Activated T-helper 1 cell treated with anti-CD3 and anti-CD28 coated beads, Interleukin-12 subunit alpha, Interleukin-12 subunit beta, Interleukin-2, Interleukin-4 antibody, amounts not matched to agents 30 ng/mL and 10 ng/mL and 1 ng/mL, durations not matched to agents 14 hours and 24 hours and 36 hours (primary cell): ENCODE measurements around the gene IST1. TPM values are rescaled to one million over a fixed set of nuclear protein-coding genes. Genes with fewer than 3 reads are reported as not detected.

Source experiments
- DNase-seq: peaks from one replicate; pipeline ENCODE4 v3.0.0; 2021; ENCODE audit warnings: low spot score
- H3K27ac Mint-ChIP-seq: one replicate; pipeline ENCODE4 v1.8.0; 2021; ENCODE audit warnings: mild to moderate bottlenecking, mixed read lengths
- H3K27me3 Mint-ChIP-seq: one replicate; pipeline ENCODE4 v1.8.0; 2022; ENCODE audit warnings: mild to moderate bottlenecking, moderate library complexity, mixed read lengths; ENCODE audit not compliant: insufficient read depth
- H3K36me3 Mint-ChIP-seq: one replicate; pipeline ENCODE4 v1.8.0; 2021; ENCODE audit warnings: low read depth, mixed read lengths
- H3K4me1 Mint-ChIP-seq: one replicate; pipeline ENCODE4 v1.8.0; 2021; ENCODE audit warnings: low read depth, mixed read lengths
- H3K4me3 Mint-ChIP-seq: one replicate; pipeline ENCODE4 v1.8.0; 2021; ENCODE audit warnings: mild to moderate bottlenecking, moderate library complexity, mixed read lengths
- H3K9me3 Mint-ChIP-seq: one replicate; pipeline ENCODE4 v1.8.0; 2021; ENCODE audit warnings: mixed read lengths
- intact Hi-C: fragments of 100-400 bp; cut with micrococcal nuclease; formaldehyde crosslinking; loops from one replicate; pipeline ENCODE4 v1.15.1; 2024
- total RNA-seq: library from RNA; stranded (reverse); gene quantifications from 2 replicates; pipeline ENCODE4 v1.2.3, GENCODE V29; 2022

IST1 gene
- total RNA-seq, 1 donor from 2014 or later, result 169 TPM

DNA sequence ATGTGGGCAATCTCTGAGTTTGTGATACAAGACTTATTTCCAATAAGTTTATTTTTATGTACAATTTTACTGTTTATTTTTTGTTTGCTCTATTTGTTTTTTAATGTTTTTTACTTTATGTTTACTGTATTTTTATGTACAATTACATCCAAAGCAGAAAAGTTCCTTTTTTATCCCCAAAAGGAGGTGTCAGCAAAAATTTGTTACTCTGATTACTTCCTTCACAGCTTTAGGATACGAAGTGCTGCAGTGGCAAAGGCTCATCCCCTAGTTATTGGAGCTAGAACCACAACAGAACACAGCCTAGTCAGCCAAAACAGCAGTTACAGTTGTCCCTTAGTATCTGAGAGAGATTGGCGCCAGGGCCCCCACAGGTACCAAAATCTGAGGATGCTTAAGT, 35.7 kb downstream of the IST1 start:
- Mint-ChIP-seq H3K9me3 (no peaks in the 10 kb centered on the region), H3K4me1 (no peaks in the 10 kb centered on the region), H3K27ac (no peak overlapping the region), H3K4me3 (no peak overlapping the region), H3K27me3 (no peaks in the 10 kb centered on the region), H3K36me3 (peaks cover 33% of the 10 kb centered on the region)
- intact Hi-C loops, result no loop called here
- no peak for DNase-seq

DNA sequence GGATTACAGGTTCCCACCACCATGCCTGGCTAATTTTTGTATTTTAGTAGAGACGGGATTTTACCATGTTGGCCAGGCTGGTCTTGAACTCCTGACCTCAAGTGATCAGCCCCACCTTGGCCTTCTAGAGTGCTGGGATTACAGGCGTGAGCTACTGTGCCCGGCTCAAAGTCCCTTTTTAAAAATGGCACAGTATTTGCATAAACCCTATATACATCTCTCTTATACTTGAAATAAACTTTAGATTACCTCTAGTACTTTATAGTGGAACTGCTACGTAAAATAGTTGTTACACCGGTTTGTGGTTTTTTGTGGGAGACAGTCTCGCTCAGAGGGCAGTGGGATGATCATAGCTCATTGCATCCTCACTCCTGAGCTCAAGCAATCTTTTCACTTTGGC, 36.3 kb downstream of the IST1 start:
- no peak for DNase-seq
- Mint-ChIP-seq H3K36me3 (peaks cover 31% of the 10 kb centered on the region), H3K4me3 (no peak overlapping the region), H3K27me3 (no peaks in the 10 kb centered on the region), H3K4me1 (no peaks in the 10 kb centered on the region), H3K9me3 (no peaks in the 10 kb centered on the region), H3K27ac (peak overlapping the region; percentile 18)
- intact Hi-C loops, result no loop called here

DNA sequence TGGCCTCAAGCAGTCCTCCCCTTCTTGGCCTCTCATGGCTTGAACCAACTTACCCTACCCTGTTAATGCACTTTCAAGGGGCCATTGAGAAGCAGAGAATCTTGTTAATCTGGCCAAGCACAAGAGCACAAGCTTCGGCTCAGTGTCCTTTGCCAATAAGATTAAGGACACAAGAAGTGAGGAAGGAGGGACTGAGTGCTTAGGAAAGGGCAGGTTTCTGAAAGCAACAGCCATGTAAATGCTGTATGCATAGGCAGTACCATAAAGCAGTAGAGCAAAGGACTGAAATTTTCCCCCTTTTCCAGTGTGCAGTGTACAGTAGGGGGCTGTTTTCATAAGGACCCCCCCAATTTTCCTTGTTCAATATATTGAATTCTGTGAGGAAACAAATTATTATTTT, 37.7 kb downstream of the IST1 start:
- no peak overlapping the region for H3K27ac Mint-ChIP-seq
- intact Hi-C loops, result no loop called here

DNA sequence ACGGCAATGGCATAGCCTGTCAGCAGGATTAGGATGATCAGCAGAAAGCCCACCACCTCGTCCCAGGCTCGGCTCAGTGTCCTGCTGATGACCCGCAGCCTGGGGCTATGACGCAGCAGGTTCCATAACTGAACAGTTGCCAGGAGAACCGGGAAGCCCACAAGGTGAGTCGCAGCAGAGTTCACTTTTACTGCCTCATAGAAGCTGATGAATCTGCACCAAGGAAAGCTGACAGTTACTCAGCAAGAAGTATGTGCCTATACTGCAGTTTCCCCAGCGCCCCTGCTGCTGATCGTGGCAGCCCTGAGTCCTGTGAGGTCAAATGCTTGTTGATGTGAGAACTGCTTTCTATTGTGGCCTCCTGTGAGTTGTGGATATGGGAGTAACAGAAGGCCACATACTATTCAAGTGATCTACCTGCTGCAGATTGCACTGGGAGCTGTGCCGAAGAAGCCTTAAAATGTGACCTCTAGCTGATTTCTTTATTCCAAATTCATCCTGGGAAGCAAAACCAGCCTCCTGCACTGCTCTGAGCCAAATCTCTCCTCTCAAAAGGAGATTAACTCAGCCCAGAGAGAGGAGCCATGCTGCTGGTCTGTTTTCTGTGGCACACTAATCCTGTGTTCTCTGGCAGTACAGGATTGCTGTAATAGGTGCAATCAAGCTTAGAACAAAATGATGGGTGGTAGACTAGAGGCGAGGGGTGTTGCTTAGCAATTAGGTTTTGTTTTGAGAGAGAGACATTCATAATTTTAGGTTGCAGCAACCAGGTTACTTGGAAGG, 38.8 kb downstream of the IST1 start:
- Mint-ChIP-seq H3K27ac (no peak overlapping the region), H3K27me3 (no peaks in the 10 kb centered on the region), H3K4me3 (no peak overlapping the region), H3K36me3 (peaks cover 15% of the 10 kb centered on the region), H3K9me3 (no peaks in the 10 kb centered on the region), H3K4me1 (no peaks in the 10 kb centered on the region)
- intact Hi-C loops, result no loop called here
- no peak for DNase-seq

More for the DNA sequence above, 37.7 kb downstream of the IST1 start:
- H3K27me3 Mint-ChIP-seq, result no peaks in the 10 kb centered on the region
- no peaks in the 10 kb centered on the region for H3K4me1 Mint-ChIP-seq
- no peaks in the 10 kb centered on the region for H3K9me3 Mint-ChIP-seq
- no peak overlapping the region for H3K4me3 Mint-ChIP-seq
- peaks cover 19% of the 10 kb centered on the region for H3K36me3 Mint-ChIP-seq
- DNase-seq, result no peak

DNA sequence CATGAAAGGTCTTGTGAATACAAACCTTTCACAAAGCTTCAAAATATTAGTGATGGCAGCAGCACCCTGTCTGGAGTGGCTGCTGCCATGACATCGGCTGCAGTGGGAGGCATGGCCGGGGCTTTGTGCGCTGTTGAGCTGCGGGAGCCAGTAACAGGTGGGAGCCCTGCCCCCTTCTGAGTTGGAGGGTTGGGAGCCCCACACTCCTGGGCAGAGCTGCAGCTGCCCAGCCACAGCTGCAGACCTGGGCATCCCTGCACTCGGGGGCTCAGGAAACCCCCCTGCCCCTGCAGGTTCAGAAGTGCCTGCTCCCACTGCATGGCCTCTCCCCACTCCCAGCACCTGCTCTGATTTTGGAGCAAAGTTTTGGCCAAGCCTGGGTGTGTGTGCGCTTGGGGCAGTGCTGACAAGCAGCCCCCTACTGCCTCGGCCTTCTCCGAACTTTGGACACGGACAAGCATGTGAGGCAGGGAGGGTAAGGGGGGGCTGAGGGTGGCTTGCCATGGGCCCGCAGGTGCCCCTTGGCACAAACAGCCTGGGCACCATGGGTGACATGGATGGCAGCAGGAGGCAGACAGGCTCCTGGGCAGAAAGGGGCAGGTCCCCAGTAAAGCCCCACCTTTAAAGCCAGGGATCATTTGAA, 42.7 kb downstream of the IST1 start:
- no peak overlapping the region for H3K27ac Mint-ChIP-seq
- intact Hi-C loops, result no loop called here
- H3K4me3 Mint-ChIP-seq, result no peak overlapping the region
- no peak for DNase-seq
- peaks cover 7% of the 10 kb centered on the region for H3K27me3 Mint-ChIP-seq
- H3K4me1 Mint-ChIP-seq, result no peaks in the 10 kb centered on the region
- H3K36me3 Mint-ChIP-seq, result peaks cover 5% of the 10 kb centered on the region
- H3K9me3 Mint-ChIP-seq, result no peaks in the 10 kb centered on the region

DNA sequence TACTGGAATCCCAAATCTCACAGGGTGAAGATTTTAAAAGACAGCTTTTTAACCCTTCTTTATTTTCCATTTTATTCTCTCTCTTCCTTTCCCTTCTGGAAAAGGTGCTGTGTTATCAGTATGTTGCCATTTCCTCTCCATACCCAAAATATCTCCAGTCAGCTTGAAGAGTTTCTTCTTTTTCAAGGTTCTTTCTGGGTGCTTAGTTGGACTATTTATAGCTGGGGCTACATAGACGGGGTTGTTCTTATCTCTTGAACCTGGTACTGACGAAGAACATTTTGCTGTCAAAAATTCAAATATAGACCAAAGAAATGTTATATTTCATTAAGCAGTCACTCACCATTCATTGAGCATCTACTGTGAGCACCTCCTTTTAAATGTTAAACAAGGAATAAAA, 48.6 kb downstream of the IST1 start:
- intact Hi-C loops, result no loop called here
- no peaks in the 10 kb centered on the region for H3K36me3 Mint-ChIP-seq
- H3K27ac Mint-ChIP-seq, result no peak overlapping the region
- H3K4me3 Mint-ChIP-seq, result no peak overlapping the region
- H3K4me1 Mint-ChIP-seq, result no peaks in the 10 kb centered on the region
- peaks cover 20% of the 10 kb centered on the region for H3K27me3 Mint-ChIP-seq
- DNase-seq, result no peak
- H3K9me3 Mint-ChIP-seq, result no peaks in the 10 kb centered on the region

DNA sequence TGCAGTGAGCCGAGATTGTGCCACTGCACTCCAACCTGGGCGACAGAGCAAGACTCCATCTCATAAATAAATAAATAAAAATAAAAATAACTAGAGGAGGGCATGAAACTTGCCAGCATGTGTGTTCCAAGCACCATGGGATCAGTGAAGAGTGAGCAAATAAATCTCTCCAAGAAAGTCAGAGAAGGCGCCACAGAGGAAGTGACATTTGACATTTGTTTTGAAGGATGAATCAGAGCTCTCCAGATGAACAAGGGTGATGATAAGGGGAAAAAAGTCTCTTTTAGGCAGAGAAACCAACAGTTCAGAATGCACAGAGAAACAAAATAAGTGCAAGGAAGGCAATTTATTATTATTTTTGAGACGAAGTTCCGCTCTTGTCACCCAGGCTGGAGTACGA, 50.3 kb downstream of the IST1 start:
- DNase-seq, result no peak
- intact Hi-C loops, result no loop called here
- H3K4me1 Mint-ChIP-seq, result no peaks in the 10 kb centered on the region

DNA sequence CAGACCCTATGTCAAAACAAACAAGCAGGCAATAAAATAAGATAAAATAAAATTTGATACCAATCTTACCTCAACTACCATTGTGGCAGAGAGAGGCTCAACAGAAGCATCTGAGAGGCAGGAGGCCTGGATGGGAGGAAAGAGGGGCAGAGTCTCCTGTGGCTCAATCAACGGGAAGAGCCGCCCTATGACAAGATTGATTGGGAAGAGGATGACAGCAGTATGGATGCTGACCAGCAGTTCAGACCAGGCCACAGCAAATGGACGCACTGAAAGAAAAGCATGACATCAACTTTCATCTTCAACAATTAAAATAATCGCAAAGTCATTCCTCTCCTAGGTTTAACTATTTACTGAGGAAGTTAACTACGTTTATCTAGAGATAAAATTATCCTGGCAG, 57.5 kb downstream of the IST1 start:
- no peak overlapping the region for H3K4me3 Mint-ChIP-seq
- no peak for DNase-seq
- H3K9me3 Mint-ChIP-seq, result no peaks in the 10 kb centered on the region
- intact Hi-C loops, result no loop called here
- peaks cover 7% of the 10 kb centered on the region for H3K27me3 Mint-ChIP-seq
- H3K36me3 Mint-ChIP-seq, result no peaks in the 10 kb centered on the region
- H3K4me1 Mint-ChIP-seq, result peaks cover 36% of the 10 kb centered on the region
- no peak overlapping the region for H3K27ac Mint-ChIP-seq

More for the DNA sequence above, 50.3 kb downstream of the IST1 start:
- Mint-ChIP-seq H3K36me3 (no peaks in the 10 kb centered on the region), H3K4me3 (no peak overlapping the region), H3K27ac (no peak overlapping the region), H3K27me3 (peaks cover 19% of the 10 kb centered on the region), H3K9me3 (no peaks in the 10 kb centered on the region)

DNA sequence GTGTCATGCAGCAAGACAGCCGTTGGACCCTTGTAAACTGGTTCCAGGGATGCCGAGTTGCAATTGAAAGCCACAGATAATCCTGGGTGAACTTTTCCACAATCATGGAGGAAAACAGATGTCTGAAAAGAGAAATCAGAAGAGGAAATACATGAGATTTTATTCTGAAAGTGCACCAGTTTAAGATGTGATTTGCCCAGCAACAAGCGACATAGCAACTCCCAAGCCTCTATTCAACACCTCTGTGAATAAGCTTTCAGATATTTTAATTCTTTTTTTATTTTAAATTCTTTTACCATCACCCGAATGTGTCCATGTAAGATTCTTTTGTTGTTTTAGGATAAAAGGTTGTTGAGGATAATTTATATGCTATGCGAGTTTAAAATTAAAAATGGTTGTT, 58.8 kb downstream of the IST1 start:
- peaks cover 6% of the 10 kb centered on the region for H3K27me3 Mint-ChIP-seq
- intact Hi-C loops, result no loop called here
- H3K4me3 Mint-ChIP-seq, result no peak overlapping the region
- DNase-seq, result no peak
- peaks cover 36% of the 10 kb centered on the region for H3K4me1 Mint-ChIP-seq
- no peaks in the 10 kb centered on the region for H3K9me3 Mint-ChIP-seq
- H3K36me3 Mint-ChIP-seq, result no peaks in the 10 kb centered on the region
- H3K27ac Mint-ChIP-seq, result no peak overlapping the region

DNA sequence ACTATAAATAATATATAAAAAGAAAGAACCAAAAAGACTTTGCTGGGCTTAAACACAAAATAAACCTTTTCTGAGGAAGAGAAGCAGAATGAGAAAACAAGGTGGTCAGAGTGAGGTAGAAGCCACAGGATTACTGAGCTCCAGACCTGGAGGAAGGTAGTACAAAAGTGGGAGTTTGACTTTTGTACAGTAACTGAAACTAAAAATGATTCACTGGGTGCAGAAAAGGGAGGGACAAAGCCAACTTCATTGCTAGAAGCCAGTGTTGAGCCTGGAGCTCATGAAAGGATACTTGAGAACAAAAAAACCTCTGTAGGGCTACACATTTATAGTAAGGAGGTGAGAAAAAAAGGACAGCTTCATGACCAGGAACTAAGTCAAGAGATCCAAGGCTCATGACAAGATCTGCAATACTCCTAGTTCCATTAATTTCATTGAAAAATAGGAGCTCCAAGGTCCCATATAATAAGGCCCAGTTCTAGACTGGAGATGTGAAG, 59.4 kb downstream of the IST1 start:
- Mint-ChIP-seq H3K9me3 (no peaks in the 10 kb centered on the region), H3K4me1 (peaks cover 36% of the 10 kb centered on the region), H3K27me3 (peaks cover 6% of the 10 kb centered on the region), H3K36me3 (no peaks in the 10 kb centered on the region), H3K27ac (no peak overlapping the region), H3K4me3 (peak overlapping the region; percentile 4)
- intact Hi-C loops, result no loop called here
- DNase-seq, result no peak

DNA sequence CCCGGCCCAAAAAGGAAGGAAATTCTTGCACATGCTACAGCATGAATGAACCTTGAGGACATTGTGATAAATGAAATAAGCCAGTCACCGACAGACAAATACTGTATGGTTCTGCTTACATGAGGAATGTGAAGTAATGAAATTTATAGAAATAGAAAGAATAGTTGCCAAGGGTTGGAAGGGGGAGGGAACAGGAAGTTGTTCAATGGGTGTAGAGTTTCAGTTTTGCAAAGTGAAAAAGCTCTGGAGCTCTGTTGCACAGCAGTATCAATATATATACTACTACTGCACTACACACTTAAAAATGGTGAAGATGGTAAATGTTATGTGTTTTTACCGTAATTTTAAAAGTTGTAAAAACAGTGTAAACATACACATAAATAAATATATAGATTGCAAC, 61.2 kb downstream of the IST1 start:
- intact Hi-C loops, result no loop called here
- Mint-ChIP-seq H3K9me3 (no peaks in the 10 kb centered on the region), H3K4me1 (peaks cover 37% of the 10 kb centered on the region), H3K36me3 (no peaks in the 10 kb centered on the region), H3K4me3 (no peak overlapping the region), H3K27me3 (peaks cover 4% of the 10 kb centered on the region), H3K27ac (no peak overlapping the region)
- no peak for DNase-seq

DNA sequence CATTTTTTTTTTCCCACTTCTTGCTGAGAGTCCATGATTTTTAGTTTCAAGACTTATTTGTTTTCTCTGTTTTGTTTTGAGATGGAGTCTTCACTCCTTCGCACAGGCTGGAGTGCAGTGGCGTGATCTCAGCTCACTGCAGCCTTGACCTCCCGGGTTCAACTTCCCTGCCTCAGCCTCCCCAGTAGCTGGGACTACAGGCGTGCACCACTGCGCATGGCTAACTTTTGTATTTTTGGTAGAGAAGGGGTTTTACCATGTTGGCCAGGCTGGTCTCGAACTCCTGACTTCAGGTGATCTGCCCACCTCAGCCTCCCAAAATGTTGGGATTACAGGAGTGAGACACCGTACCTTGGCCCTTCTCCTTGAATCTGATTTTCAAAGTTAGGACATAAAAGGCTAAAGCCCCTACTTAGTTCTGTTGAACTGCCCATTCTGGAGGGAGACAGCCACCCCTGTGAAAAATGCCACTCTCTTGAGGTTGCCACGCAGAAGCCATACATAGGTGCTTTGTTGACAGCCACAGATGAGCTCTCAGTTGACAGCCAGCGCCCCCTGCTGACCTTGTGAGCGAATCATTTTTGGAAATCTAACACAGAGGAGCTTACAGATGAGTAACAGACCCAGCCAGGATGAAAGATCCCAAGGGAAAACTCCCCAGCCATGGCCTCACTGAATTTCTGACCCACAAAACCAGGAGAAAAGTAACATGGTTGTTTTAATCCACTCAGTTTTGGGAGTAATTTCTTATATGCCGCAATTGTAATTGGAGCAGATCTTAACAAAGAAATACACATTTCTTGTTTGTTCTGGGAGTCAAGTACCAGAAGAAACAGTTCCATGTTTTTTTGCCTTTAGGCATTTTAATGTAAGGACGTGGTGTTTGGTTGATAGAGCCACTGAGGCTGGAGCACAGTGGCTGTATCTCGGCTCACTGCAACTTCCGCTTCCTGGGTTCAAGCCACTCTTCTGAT, 66.0 kb downstream of the IST1 start:
- H3K27ac Mint-ChIP-seq, result no peak overlapping the region
- peaks cover 4% of the 10 kb centered on the region for H3K27me3 Mint-ChIP-seq
- H3K4me1 Mint-ChIP-seq, result peaks cover 9% of the 10 kb centered on the region
- H3K9me3 Mint-ChIP-seq, result no peaks in the 10 kb centered on the region
- H3K36me3 Mint-ChIP-seq, result no peaks in the 10 kb centered on the region
- DNase-seq, result peak; percentile 70
- no peak overlapping the region for H3K4me3 Mint-ChIP-seq
- intact Hi-C loops, result loop anchor here (1.0 to 5.0 kb wide), 7 partner anchors 66 to 396 kb away; partner anchors contain the start of gene IST1
